Measurements from ENCODE around the gene DPEP1.

GRCh38 chr16:89656435-89657121 lies 43.1 kb downstream of the DPEP1 start:
- TF ChIP-seq, protein P1, sequence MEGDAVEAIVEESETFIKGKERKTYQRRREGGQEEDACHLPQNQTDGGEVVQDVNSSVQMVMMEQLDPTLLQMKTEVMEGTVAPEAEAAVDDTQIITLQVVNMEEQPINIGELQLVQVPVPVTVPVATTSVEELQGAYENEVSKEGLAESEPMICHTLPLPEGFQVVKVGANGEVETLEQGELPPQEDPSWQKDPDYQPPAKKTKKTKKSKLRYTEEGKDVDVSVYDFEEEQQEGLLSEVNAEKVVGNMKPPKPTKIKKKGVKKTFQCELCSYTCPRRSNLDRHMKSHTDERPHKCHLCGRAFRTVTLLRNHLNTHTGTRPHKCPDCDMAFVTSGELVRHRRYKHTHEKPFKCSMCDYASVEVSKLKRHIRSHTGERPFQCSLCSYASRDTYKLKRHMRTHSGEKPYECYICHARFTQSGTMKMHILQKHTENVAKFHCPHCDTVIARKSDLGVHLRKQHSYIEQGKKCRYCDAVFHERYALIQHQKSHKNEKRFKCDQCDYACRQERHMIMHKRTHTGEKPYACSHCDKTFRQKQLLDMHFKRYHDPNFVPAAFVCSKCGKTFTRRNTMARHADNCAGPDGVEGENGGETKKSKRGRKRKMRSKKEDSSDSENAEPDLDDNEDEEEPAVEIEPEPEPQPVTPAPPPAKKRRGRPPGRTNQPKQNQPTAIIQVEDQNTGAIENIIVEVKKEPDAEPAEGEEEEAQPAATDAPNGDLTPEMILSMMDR (IDR thresholded peaks at IDR 0.05; ENCODE audit: low read depth, low read length, poor library complexity, severe bottlenecking), result no peak
- no peak for TF ChIP-seq EZH2phosphoT487 (IDR thresholded peaks at IDR 0.05; ENCODE audit: borderline replicate concordance, low read length)

Data from DOHH2 (cell line).